ENCODE data around the gene PHF20.

Gene PHF20

GRCh38 chr20:35908007-35908406 is 136.2 kb downstream of the PHF20 start:
- Histone ChIP-seq H3K79me2 (ENCODE audit: low read length) (no peaks in the 10 kb centered on the region), H3F3A (ENCODE audit: insufficient read depth, low read length) (no peaks in the 10 kb centered on the region), H3K9me3 (replicated peaks; ENCODE audit: insufficient read depth, low read length) (no peaks in the 10 kb centered on the region), H3K4me3 (ENCODE audit: low read length) (no peak overlapping the region), H3K36me3 (replicated peaks; ENCODE audit: insufficient read depth, low read length) (no peaks in the 10 kb centered on the region), H4K20me1 (ENCODE audit: insufficient read depth, low read length) (no peaks in the 10 kb centered on the region), H3K27me3 (replicated peaks; ENCODE audit: insufficient read depth, low read length) (no peaks in the 10 kb centered on the region), H3K9me2 (replicated peaks; ENCODE audit: insufficient read depth, low read length) (no peaks in the 10 kb centered on the region), H3K4me2 (ENCODE audit: low read depth, low read length) (no peak overlapping the region), H3K4me1 (ENCODE audit: low read length) (no peaks in the 10 kb centered on the region; the same call in 1 of the 2 replicates), H3K9ac (ENCODE audit: low read length) (no peak overlapping the region), H3K27ac (ENCODE audit: low read length) (no peak overlapping the region), H2AFZ (ENCODE audit: low read length) (no peak overlapping the region)
- DNase-seq, result no peak
- TF ChIP-seq EZH2phosphoT487 (IDR thresholded peaks at IDR 0.05; ENCODE audit: low read length), result no peak
- TF ChIP-seq EZH2 (optimal IDR thresholded peaks at IDR 0.05; ENCODE audit: low read depth, low read length), result no peak
- TF ChIP-seq, protein P1, sequence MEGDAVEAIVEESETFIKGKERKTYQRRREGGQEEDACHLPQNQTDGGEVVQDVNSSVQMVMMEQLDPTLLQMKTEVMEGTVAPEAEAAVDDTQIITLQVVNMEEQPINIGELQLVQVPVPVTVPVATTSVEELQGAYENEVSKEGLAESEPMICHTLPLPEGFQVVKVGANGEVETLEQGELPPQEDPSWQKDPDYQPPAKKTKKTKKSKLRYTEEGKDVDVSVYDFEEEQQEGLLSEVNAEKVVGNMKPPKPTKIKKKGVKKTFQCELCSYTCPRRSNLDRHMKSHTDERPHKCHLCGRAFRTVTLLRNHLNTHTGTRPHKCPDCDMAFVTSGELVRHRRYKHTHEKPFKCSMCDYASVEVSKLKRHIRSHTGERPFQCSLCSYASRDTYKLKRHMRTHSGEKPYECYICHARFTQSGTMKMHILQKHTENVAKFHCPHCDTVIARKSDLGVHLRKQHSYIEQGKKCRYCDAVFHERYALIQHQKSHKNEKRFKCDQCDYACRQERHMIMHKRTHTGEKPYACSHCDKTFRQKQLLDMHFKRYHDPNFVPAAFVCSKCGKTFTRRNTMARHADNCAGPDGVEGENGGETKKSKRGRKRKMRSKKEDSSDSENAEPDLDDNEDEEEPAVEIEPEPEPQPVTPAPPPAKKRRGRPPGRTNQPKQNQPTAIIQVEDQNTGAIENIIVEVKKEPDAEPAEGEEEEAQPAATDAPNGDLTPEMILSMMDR (IDR thresholded peaks at IDR 0.05; ENCODE audit: low read length), result no peak

DNA sequence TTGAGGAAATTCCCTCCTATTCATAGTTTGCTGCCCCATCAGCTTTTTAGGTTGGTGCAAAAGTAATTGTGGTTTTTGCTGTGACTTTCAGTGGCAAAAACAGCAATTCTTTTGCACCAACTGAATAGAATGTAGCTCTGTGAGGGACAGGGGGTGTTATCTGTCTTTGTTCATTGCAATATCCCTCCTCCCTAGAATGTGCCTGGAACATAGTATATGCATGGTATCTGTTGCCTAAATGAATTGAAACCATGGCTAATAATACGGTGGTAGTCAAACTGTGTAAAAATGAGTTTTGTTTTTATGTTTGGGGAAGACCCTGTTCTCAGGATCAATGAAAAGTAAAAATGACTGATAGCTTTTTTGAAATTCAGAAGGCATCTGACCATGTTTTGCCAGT is 137.4 kb downstream of the PHF20 start:
- H3K79me2 ChIP-seq (ENCODE audit: low read length), result no peaks in the 10 kb centered on the region
- no peaks in the 10 kb centered on the region for H3K36me3 ChIP-seq (replicated peaks; ENCODE audit: insufficient read depth, low read length)
- H3K9me3 ChIP-seq (replicated peaks; ENCODE audit: insufficient read depth, low read length), result no peaks in the 10 kb centered on the region
- DNase-seq, result no peak
- no peak overlapping the region for H3K9ac ChIP-seq (ENCODE audit: low read length)
- H3K27ac ChIP-seq (ENCODE audit: low read length), result no peak overlapping the region
- no peak overlapping the region for H3K4me2 ChIP-seq (ENCODE audit: low read depth, low read length)
- no peaks in the 10 kb centered on the region for H3K9me2 ChIP-seq (replicated peaks; ENCODE audit: insufficient read depth, low read length)
- H4K20me1 ChIP-seq (ENCODE audit: insufficient read depth, low read length), result no peaks in the 10 kb centered on the region
- no peak for TF ChIP-seq EZH2 (optimal IDR thresholded peaks at IDR 0.05; ENCODE audit: low read depth, low read length)
- TF ChIP-seq EZH2phosphoT487 (IDR thresholded peaks at IDR 0.05; ENCODE audit: low read length), result no peak
- TF ChIP-seq, protein P1 (IDR thresholded peaks at IDR 0.05; ENCODE audit: low read length), result no peak
- no peak overlapping the region for H2AFZ ChIP-seq (ENCODE audit: low read length)
- no peaks in the 10 kb centered on the region for H3K27me3 ChIP-seq (replicated peaks; ENCODE audit: insufficient read depth, low read length)
- no peak overlapping the region for H3K4me3 ChIP-seq (ENCODE audit: low read length)
- no peaks in the 10 kb centered on the region; the same call in 1 of the 2 replicates for H3K4me1 ChIP-seq (ENCODE audit: low read length)
- H3F3A ChIP-seq (ENCODE audit: insufficient read depth, low read length), result no peaks in the 10 kb centered on the region

DNA sequence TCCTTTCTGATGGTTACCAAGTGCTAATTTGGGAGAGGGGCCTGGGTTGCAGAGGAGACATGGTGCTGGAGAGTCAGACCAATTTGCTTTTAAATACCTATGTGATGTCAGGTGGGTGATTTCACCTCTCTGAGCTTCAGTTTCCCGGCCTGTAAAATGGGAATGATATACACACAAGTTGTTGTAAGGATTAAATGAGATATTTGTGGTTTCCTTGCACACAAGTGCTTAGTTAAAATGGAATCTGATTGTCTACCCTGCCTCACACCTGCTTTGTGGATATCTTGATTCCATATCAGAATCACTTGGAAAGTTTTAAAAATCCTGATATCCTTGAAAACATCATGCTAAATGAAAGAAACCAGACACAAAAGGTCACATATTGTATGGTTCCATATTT is 138.0 kb downstream of the PHF20 start:
- no peaks in the 10 kb centered on the region for H3K27me3 ChIP-seq (replicated peaks; ENCODE audit: insufficient read depth, low read length)

More for the DNA sequence above, 138.0 kb downstream of the PHF20 start:
- Histone ChIP-seq H3K9me3 (replicated peaks; ENCODE audit: insufficient read depth, low read length) (no peaks in the 10 kb centered on the region), H3K4me2 (ENCODE audit: low read depth, low read length) (no peak overlapping the region), H3F3A (ENCODE audit: insufficient read depth, low read length) (no peaks in the 10 kb centered on the region), H3K9me2 (replicated peaks; ENCODE audit: insufficient read depth, low read length) (no peaks in the 10 kb centered on the region), H3K27ac (ENCODE audit: low read length) (no peak overlapping the region), H2AFZ (ENCODE audit: low read length) (no peak overlapping the region), H3K79me2 (ENCODE audit: low read length) (no peaks in the 10 kb centered on the region), H3K4me3 (ENCODE audit: low read length) (no peak overlapping the region), H4K20me1 (ENCODE audit: insufficient read depth, low read length) (no peaks in the 10 kb centered on the region), H3K4me1 (ENCODE audit: low read length) (no peaks in the 10 kb centered on the region; the same call in 1 of the 2 replicates), H3K9ac (ENCODE audit: low read length) (no peak overlapping the region), H3K36me3 (replicated peaks; ENCODE audit: insufficient read depth, low read length) (no peaks in the 10 kb centered on the region)
- no peak for DNase-seq
- TF ChIP-seq, protein P1 (IDR thresholded peaks at IDR 0.05; ENCODE audit: low read length), result no peak
- TF ChIP-seq EZH2phosphoT487 (IDR thresholded peaks at IDR 0.05; ENCODE audit: low read length) (no peak), EZH2 (optimal IDR thresholded peaks at IDR 0.05; ENCODE audit: low read depth, low read length) (no peak)
